KOPT-K1 (cell line): ENCODE data around the gene RPGRIP1.
"Not testable (repeated sequence)": the region's sequence is repeated elsewhere in the genome, so short reads cannot be mapped to it uniquely, and the experiment has no call there.

Source experiments
- H3K27ac ChIP-seq: fragments of 200-600 bp; sonication (generic); 2 replicates; pipeline ENCODE4 v1.5.1; 2016; ENCODE audit warnings: antibody characterized with exemption, mild to moderate bottlenecking, low read depth, low read length; ENCODE audit not compliant: poor library complexity, severe bottlenecking
- H3K36me3 ChIP-seq: fragments of 200-600 bp; sonication (generic); 2 replicates; pipeline ENCODE4 v1.5.1; 2017; ENCODE audit warnings: antibody characterized with exemption, mild to moderate bottlenecking, low read length, moderate library complexity; ENCODE audit not compliant: insufficient read depth
- H3K9me3 ChIP-seq: fragments of 200-600 bp; sonication (generic); 2 replicates; pipeline ENCODE4 v1.5.1; 2017; ENCODE audit warnings: antibody characterized with exemption, low read length, mild to moderate bottlenecking; ENCODE audit not compliant: insufficient read depth, poor library complexity, severe bottlenecking

Gene RPGRIP1

DNA sequence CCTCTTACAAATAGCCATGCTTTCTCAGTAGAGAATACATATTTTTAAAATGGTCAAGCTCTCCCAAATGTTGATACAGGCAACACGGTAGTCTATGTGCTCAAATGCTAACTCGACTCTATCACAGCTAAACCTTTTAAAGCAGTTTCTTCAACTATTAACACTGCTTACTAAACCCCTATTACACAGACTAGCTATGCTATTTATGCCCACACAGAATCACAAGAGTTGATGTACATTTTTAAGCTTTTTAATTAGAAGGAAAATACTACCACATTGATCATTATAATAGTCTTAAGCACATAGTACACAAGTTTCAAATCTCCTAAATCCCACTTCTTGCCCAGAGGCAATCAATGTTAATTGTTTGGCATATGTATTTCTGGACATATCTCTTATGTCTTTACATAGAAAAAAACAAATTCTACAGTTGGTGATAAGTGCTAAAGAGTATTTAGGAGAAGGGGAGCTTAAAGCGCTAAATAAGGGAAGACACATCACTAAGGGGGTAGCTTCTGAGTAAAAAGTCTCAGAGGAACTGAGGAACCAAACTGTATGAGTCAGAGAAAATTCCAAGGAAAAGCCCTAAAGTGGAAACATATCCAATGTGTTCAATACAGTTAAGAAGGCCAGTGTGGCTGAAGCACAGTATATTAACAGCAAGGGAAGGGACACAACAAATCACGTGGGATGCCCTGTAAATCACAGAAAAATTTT lies 24.3 kb upstream of the RPGRIP1 start:
- H3K36me3 ChIP-seq: peaks cover 100% of the 10 kb centered on the region
- H3K9me3 ChIP-seq: no peaks in the 10 kb centered on the region
- H3K27ac ChIP-seq: no peak overlapping the region

DNA sequence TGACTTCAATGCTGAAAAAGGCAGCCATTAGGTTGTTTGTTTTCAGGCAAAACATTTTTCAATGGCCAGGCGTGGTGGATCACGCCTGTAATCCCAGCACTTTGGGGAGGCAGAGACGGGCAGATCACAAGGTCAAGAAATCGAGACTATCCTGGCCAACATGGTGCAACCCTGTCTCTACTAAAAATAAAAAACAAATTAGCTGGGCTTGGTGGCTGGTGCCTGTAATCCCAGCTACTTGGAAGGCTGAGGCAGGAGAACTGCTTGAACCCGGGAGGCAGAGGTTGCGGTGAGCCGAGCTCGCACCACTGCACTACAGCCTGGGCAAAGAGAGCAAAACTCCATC lies 23.8 kb upstream of the RPGRIP1 start:
- peaks cover 100% of the 10 kb centered on the region for H3K36me3 ChIP-seq
- H3K27ac ChIP-seq, H3K9me3 ChIP-seq: not testable (repeated sequence)

DNA sequence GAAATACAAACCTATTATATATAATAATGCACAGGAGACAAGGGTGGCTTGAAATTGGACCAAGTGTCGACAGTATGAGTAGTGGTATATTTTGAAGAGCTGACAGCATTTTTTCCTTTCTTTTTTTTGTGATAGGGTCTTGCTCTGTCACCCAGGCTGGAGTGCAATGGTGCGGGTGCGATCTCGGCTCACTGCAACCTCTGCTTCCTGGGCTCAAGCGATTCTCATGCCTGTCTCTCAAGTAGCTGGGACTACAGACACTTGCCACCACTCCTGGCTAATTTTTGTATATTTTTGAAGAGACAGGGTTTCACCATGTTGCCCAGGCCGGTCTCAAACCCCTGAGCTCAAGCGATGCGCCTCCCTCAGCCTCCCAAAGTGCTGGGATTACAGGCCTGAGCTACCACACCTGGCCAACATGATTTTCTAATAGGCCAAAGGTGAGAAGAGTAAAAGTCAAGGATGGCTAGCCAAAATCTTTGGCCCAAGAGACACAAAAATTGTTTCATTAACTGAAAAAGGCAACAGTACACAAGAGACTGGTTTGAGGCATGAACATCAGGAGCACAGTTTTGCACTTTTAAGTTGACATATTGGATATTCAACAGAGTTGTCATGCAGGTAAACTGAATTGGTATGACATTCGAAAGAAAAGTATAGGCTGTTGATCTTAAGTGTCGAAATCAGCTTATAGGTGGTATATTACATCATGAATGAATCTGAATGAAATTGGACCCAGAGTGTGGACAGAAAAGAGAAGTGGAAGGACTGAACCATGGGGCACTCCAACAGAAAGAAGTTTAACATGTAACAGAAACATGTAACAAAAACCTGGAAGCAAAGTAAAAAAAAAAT lies 23.1 kb upstream of the RPGRIP1 start:
- peaks cover 100% of the 10 kb centered on the region for H3K36me3 ChIP-seq

DNA sequence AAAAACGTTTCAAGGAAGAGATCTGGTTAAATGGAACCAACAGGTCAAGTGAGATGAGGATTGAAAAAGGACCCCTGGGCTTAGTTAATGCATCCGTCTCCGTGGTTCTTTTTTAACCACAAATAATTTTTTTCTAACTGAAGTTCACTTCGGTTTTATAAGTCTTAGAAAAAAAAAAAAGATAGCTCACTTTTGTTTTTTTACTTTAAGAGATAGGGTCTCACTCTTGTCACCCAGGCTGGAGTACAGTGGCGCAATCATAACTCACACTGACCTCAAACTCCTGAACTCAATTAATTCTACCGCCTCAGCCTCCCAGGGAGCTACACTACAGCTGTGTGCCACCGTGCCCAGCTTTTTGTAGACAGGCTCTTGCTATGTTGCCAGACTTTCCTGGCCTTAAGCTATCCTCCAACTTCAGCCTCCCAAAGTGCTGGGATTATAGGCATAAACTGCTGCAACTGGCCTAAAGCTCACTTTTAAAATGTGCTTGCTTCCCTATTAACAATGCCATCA lies 22.4 kb upstream of the RPGRIP1 start:
- H3K36me3 ChIP-seq: peaks cover 100% of the 10 kb centered on the region
- no peaks in the 10 kb centered on the region for H3K9me3 ChIP-seq
- no peak overlapping the region for H3K27ac ChIP-seq

More for the DNA sequence above, 23.1 kb upstream of the RPGRIP1 start:
- no peaks in the 10 kb centered on the region for H3K9me3 ChIP-seq
- H3K27ac ChIP-seq: no peak overlapping the region

DNA sequence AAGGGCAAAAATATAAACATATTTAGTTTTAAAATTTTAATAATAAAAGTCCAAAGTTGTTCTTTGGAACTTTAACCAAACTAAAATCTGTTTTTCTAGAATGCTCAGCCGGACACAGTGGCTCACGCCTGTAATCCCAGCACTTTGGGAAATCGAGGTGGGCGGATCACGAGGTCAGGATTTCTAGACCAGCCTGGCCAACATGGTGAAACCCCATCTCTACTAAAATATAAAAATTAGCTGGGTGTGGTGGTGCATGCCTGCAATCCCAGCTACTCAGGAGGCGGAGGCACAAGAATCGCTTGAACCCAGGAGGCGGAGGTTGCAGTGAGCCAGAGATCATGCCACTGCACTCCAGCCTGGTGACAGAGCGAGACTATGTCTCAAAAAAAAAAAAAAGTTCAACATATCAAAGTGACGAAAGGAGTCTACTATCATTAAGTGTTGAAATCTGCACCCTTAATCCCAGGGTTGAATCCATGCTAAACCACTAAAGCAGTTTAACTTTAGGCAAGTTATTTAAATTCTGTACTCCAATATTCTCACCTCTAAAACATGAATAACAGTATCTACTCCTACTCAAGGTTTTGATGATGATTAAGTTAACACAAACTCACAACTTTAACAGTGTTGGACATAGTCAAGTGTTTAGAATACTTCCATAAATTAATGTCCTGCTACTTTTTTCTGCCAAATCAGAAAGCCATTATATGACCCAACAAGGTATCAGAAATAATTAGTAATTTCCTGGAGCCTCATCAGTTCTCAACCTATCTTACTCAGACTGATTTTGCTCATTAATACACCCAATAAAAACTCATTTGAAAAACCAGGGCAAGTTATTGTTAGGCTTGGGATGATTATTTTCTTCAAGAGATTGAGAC lies 21.6 kb upstream of the RPGRIP1 start:
- peaks cover 100% of the 10 kb centered on the region for H3K36me3 ChIP-seq
- no peak overlapping the region for H3K27ac ChIP-seq
- no peaks in the 10 kb centered on the region for H3K9me3 ChIP-seq

DNA sequence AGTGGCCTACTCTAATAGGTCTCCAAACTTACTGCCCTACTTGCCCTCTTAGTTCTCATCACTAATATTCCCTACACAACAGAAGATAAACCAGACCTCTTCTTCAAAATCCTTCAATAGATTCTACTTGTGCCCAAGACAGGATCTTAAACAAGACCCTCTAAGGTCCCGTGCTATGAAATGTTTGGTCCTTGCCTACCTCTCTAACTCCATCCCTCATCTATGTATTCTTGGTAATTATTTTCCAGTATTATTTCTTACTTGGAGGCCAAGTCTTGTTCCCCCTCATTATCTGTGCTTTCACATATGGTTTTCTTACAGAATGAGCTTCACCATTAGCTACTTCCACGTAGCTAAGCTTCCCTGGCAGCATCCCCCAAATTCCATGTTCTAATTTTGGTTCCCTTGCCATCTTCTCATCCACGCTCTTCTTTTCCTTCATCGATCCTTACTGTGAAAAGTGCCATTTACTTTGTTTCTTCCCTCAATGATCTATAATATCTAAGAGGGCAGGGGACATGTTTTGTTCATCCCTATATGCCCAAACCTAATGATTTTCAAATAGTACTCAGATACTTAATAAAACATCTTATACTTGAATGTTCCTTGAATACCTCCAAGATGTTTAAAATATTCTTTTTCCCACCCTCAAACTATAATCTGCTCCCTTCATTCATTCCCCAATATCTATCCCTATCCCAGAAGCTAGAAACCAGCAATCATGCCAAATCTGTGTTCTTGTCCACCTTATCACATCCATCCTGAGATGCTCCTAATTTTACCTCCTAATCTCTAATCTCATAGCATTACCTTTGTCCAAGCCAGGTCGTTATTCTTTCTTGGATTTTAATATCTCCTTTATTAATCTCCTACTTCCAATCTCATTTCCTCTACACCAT lies 20.7 kb upstream of the RPGRIP1 start:
- Histone ChIP-seq H3K9me3 (no peaks in the 10 kb centered on the region), H3K27ac (no peak overlapping the region), H3K36me3 (peaks cover 100% of the 10 kb centered on the region)

DNA sequence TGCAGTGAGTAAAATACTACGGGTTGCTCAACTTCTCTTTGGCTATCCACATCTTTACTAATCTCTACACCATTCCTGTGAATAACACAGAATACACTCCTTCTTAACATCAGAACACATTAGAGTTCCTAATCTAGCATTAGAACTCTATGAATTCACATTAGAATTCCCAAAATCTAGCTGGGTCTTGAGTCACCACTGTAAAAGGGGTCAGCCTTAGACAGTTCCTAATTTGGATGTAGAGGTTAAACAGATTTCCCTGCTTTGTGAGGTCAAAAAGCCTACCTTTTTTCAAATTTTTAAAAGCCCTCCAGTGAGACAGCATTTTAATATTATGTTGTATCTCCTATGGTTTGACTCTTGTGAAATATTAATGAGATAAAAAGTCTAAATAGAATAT lies 18.1 kb upstream of the RPGRIP1 start:
- Histone ChIP-seq H3K27ac (no peak overlapping the region), H3K9me3 (no peaks in the 10 kb centered on the region), H3K36me3 (peaks cover 100% of the 10 kb centered on the region)

DNA sequence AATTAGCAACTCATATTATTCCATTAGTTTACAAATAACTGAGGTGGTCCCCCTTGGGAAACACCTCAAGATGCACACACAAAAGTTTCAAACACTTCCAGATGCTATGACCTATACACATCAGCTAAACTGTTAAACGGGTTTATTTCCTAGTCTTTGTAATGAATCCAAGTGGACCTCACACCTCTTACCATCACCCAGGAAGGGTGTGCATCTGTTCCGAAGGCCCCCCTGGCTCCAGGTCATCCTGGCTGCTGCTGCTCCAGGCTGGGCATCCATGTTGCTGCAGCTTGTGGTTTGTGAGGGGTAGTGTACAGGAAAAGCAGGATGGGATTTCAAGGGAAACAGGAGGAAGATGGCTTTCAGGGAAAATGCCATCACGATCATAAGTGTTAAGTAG lies 17.5 kb upstream of the RPGRIP1 start:
- H3K36me3 ChIP-seq: peaks cover 100% of the 10 kb centered on the region
- no peak overlapping the region for H3K27ac ChIP-seq
- H3K9me3 ChIP-seq: no peaks in the 10 kb centered on the region

DNA sequence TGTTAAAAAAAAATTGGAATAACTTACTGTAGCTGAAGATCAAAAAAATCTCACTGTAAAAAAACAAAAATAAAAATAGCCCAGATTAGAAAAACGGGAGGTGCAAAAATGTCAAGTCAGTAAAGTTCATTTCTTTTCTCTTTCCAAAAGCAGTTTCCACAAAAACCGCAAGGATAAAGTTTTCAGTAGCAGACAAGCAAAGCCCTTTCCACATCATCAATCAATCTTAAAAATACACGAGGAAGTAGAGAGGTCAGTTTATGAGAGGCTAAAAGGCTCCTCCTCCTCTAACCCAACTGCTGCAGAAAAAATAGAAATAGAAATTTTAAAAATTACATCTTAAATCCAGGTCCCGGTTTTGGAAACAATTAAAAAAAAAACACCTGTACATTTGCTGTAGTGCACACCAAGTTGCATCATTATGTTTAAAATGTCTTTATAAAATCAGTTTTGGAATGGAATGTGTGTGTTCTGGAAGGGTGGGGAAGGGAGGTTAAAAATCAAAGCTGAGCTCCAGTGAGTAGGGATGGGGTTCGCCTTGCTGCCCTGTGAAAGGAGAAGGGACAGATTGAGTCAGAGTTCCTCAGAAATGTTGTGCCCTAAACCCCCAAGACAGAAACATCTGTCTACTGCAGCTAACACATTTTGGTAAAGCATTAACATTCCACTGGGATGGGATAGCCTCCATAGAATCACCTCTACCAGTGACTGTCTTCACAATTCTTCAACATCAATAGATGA lies 16.4 kb upstream of the RPGRIP1 start:
- Histone ChIP-seq H3K9me3 (no peaks in the 10 kb centered on the region), H3K36me3 (peaks cover 100% of the 10 kb centered on the region), H3K27ac (no peak overlapping the region)

DNA sequence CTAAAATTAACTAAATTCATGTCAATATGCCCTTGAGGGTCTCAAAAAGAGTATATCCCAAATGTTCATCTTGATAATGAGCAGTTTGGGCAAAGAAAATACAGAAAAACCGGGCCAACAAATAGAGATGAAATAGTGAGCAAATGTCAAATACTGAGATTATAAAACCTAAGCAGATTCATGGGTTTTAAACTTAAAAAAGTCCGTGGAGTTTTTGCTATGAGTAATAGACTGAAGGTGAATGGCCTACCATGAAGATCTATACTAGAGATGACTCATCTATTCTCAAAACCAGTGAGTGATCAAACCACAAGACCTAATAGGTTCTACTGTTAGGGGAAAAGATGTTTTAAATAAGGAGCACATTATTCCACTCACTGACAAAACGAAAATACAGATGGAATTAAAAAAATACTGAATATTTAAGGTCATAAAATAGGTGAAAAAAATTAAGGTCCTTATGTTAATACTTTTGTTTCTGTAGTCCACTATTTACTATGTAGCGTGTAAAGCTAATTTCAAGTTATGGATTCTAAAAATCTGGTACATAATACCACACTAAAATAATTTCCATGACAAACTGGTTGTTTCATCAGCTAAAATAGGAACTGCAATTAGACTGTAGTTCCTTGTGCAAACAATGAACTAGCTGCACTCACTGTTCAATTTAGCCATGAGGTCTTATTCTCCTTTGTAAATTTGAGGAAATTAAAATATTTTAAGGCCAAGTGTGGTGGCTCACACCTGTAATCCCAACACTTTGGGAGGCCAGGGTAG lies 15.7 kb upstream of the RPGRIP1 start:
- Histone ChIP-seq H3K27ac (no peak overlapping the region), H3K9me3 (no peaks in the 10 kb centered on the region), H3K36me3 (peaks cover 93% of the 10 kb centered on the region)

DNA sequence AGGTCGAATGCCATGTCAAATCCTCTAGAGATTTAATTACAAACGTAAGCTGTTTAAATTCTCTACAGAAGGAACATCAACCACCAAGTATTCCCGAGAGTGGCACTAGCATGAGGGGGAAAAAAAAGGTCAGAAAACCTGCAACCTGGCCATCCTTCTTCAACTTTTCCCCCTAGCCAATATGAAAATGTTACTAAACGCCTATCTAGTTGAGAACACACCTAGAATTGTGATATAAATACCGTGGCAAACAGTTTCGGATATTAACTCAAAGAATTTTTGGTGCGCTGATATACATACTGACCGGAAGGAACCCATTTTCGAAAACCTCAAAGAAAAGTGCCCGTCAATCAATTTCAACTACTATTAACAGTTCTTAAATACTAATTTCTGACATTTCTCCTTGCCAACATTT lies 12.4 kb upstream of the RPGRIP1 start:
- Histone ChIP-seq H3K36me3 (peaks cover 61% of the 10 kb centered on the region), H3K27ac (peak overlapping the region; percentile 94), H3K9me3 (no peaks in the 10 kb centered on the region)

DNA sequence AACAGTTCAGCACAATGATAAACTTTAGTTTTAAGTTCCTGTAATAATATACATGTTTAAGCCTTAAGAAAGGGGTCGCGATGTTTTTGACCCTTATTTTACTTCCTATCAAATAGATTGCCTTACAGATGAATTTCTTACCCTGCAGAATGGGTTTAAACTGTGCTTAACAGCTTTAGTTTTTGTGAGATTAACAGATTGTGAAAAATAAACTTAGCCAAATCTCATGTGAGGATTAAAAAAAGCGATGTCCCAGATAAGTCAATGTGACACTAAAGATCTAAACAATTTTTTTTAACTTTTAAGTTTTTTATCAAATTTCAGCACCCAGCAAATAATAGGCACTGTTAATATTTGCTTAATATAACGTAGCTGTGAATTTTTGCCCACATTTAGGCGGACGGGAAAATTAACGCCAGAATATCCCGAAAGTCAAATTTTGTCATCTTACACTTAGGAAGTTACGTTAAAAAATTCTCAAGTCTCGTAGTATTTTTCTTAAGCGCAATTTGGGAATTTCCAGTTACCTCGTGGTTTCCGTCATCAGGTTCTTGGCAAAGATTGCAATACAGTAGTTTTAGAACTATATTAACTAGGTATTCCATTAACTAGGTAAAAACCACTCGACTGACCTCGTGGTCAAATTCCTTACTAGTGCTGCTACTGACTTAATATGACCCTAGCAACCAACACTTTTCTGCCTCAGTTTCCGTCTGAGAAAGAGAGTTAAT lies 11.8 kb upstream of the RPGRIP1 start:
- Histone ChIP-seq H3K27ac (peak overlapping the region; percentile 94), H3K9me3 (no peaks in the 10 kb centered on the region), H3K36me3 (peaks cover 55% of the 10 kb centered on the region)
